ENCODE data around the gene UPB1.
A peak's percentile ranks its signal among the peaks of the same experiment; 100 is the strongest.
"Not testable (repeated sequence)": the region's sequence is repeated elsewhere in the genome, so short reads cannot be mapped to it uniquely, and the experiment has no call there.

Gene UPB1

GRCh38 chr22:24535348-24535747 lies 40.2 kb downstream of the UPB1 start:
- DNase-seq = no peak

- no peak for DNase-seq
These were observed 41.0 kb downstream of the UPB1 start for GRCh38 chr22:24536089-24536488.

- no peak for DNase-seq
These were observed 45.3 kb downstream of the UPB1 start for GRCh38 chr22:24540470-24540869.

- no peak for DNase-seq
These were observed 46.8 kb downstream of the UPB1 start for GRCh38 chr22:24541681-24542515.

- DNase-seq = no peak
These were observed 47.5 kb downstream of the UPB1 start for GRCh38 chr22:24542641-24543040.

GRCh38 chr22:24543185-24543601 lies 48.1 kb downstream of the UPB1 start:
- no peak for DNase-seq

- no peak for DNase-seq
These were observed 48.6 kb downstream of the UPB1 start for GRCh38 chr22:24543679-24544243.

GRCh38 chr22:24548812-24549211 lies 53.7 kb downstream of the UPB1 start:
- no peak for DNase-seq

- DNase-seq = no peak
These were observed 55.1 kb downstream of the UPB1 start for GRCh38 chr22:24550028-24550901.

GRCh38 chr22:24550902-24551435 lies 55.8 kb downstream of the UPB1 start:
- no peak for DNase-seq

- DNase-seq = not testable (repeated sequence)
These were observed 57.6 kb downstream of the UPB1 start for GRCh38 chr22:24552503-24553286.

- DNase-seq = no peak
These were observed 58.6 kb downstream of the UPB1 start for GRCh38 chr22:24553597-24554312.

- DNase-seq = peak in 1 of 2 donors; percentile 36
These were observed 59.4 kb downstream of the UPB1 start, which contains the start of gene GUCD1 for GRCh38 chr22:24554313-24555164. TSS of gene GUCD1 (minus strand) at chr22:24555138. CDS start at chr22:24554991, 147 bp downstream.

GRCh38 chr22:24555165-24556039 lies 60.3 kb downstream of the UPB1 start, which contains the start of gene SNRPD3:
TSS of gene SNRPD3 (plus strand) at chr22:24555999. CDS start at chr22:24557675, 1,676 bp downstream.
- peak; percentile 100 for DNase-seq

GRCh38 chr22:24559471-24559870 lies 64.3 kb downstream of the UPB1 start:
- DNase-seq = no peak

- DNase-seq = no peak
These were observed 68.1 kb downstream of the UPB1 start for GRCh38 chr22:24563246-24563645.

GRCh38 chr22:24564376-24565058 lies 69.4 kb downstream of the UPB1 start:
- DNase-seq = no peak

GRCh38 chr22:24565077-24565476 lies 69.9 kb downstream of the UPB1 start:
- no peak for DNase-seq

Data from CD4-positive, alpha-beta T cell treated with Interferon alpha-2 for 1 hour (primary cell).